GM19023 (cell line): ENCODE measurements around the gene GABRB1.
A peak's percentile ranks its signal among the peaks of the same experiment; 100 is the strongest.

ENCODE experiments used
- ATAC-seq: cut with Tn5 transposase; IDR thresholded peaks from one replicate; pipeline ENCODE4 v1.9.1; 2021; ENCODE audit warnings: mild to moderate bottlenecking, moderate library complexity; ENCODE audit not compliant: unreplicated experiment

The GABRB1 gene

DNA sequence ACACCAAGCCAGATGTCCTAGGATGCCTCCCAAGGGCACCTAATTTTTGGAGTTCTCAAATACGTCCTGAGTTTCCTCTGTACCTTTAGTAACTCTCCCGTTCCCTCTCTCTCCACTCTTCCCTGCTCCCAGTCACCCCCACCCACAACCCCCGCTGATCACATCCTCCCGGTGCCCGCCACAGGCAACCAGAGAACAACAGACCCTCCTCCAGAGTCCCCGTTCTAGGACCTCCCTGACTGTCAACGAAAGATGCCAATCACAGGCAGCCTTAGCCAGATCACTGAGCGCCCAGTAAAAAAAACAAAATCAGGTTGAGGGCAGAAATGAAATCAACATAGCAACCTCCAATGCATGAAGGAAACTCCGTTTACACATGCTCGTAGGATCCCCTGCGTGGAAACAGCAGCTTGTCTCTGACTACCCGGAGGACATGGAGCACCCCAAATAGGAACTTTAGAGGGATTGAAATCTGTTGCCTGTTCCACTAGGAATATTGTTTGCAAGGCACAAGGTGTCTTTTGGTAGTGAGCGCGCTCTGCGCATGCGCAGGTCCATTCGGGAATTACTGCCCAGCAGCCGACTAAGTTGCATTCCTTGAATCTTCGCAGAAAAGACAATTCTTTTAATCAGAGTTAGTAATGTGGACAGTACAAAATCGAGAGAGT, at the start of gene GABRB1:
GABRB1 (plus strand) TSS at position 557 of the 668 bp plus-strand sequence.
- no peak for ATAC-seq

DNA sequence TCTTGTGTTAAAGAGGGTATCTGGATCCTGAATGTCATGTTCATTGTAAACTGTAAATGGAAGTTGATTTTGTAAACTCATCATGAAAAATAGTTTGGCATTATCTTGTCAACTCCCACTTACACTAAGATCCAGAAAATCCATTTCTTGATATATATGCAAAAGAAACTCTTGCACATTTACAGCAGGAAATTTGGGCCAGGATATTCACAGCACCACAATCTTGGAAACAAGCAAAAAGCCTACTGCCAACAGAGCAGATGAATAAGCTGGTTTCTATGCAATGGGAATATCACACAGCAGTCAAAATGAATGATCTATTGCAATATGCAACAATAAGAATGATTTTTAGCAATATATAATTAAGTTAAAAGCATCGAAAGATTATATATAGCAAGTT, 46.6 kb upstream of the GABRB1 start:
- ATAC-seq = no peak

DNA sequence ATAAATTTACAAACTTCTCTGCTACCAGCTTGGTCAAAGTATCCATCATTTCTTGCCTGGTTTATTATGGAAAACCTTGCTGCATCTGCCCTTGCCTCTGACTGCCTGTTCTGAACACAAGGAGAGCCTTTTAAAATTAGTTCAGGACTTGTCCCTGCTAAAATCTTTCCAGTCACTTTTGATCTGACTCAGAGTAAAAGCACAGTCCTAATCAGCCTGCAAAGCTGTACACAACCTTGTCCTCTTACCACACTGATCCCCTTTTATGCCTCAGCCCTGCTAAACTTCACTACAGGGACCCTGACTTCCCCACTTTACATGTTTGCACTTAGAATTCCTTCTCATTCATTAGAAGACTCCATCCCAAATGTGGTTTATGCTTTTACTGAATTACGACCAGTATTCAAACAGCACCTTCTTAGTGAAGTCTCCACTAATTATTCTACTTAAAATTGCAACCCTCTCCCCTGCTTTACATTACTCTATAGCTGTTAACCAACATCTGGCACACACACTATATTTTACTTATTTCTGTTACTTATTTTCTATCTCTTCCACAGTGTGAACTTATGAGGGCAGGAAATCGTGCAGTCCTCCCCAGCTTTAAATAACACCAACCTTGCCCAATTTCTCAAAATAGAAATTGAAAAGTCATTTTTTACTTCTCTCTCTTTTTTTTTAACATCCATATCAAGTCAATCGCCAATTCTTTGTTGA, 44.3 kb upstream of the GABRB1 start:
- ATAC-seq = no peak

DNA sequence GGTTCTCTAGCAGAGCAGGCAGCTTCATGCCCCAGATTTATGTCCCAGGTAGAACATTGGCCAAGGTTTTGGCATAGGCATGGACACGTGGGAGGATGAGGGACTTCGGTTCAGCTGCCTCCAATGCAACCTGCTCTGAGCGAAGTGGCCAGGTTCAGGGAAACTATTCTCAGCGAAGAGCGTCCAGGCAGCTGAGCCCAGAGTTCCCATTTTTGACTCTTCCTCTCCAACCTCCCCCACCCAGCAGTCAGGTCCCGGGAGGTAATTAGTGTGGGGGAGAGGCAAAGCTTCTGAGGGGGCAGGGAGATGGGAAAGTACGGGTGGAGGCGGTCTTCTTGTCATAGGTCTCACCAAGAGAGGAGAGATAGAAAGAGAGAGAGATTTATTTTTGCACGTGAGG, 39.0 kb upstream of the GABRB1 start:
- ATAC-seq = no peak

DNA sequence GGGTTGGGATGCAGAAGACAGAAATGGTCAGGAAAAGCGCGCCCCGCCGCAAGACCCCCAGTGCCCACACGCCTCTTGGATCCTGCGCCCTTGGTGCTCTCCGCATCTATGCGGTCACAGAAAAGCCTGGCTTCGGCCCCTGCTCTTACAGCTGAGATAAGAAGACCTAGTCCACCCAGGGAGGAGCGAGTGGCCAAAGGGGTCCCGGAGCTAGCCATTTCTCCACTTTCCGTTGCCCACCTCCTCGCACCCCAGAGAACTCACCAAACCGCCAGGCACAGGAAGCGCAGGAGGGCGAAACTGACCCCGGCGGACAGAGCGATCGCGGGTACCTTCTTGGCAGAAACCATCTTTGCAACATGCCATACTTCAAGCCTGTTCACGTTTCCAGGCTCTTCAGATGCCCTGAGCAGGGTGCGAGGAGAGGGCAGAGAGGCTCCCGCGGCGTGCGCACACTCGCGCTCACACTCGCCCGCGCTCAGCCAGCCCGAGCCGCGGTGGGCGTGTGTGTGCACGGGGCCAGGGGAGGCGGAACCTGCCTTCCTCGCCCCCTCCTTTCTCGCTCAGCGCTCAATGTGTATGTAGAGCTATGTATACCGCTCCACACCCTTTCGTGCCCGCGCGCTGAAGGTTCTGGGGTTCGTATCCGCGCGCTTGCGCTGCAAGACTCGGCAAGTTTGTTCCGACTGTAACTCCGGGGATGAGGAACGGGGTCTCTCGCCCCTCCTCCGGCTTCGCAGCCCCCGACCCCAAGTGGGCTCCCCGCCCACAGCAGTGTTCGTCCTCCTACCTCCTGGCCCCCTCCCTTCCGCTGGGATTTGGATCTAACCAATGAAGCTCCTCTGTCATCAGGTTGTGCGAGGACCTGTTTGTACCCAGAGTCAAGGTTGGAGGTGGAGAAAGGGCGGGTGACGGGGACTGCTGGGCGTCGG, 38.0 kb upstream of the GABRB1 start, which contains the start of gene GABRA4:
GABRA4 (minus strand) TSS at position 507 of the 932 bp plus-strand sequence; CDS start at position 350, 157 bp downstream.
- peak; percentile 53 for ATAC-seq

DNA sequence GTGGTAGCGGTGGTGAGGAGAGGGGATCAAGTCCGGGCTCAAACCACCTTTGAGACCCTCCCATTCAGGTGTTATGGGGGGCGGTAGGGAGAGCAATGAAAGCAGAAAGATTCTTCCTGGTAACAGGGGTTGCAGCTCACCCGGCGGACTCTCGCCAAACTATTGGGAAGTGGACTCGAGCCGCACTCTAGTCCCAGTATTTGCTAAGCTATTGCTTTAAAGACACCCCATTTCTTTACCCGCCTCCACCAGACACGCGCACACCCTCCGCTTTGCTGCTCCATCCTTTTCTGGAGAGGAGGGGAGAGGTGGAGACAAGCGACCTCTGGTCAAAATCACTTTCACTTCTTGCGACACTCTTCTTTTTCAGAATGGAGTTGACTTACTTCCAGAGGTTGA, 37.4 kb upstream of the GABRB1 start:
- peak; percentile 35 for ATAC-seq

DNA sequence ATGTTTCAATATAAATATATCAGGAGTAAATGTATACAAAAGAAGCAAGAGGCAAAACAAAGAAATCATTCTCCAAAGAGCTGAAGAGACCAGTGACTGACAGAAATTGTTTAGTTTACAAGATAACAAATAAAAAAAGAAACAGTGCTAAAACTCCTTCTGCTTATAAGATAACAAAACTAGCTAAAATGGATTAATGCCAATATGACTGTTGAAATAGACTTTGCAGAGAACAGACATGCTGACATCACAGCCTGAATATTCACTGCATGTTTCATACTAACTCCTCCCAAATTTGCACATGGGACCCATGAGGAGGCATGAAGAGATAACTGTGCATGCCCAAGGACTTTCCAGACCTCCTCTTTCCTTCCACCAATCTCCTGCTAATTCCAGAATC, 31.8 kb upstream of the GABRB1 start:
- ATAC-seq = no peak

DNA sequence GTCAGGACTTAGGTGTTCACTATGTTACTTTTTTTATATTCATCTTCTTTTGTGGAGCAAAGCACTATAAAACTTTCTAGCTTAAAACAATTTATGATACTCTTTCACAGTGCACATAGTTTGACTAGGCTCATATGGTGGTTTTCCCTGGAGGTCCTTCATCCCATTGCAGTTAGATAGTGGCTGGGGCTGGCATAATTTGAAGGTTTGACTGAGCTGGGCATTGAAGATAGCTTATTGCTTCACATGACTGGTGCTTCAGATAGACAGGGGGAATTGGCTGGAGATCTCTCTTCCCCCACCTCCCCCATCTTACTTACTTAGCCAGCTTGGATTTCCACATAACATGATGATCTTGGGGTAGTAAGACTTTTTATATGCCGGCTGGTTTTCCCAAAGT, 31.0 kb upstream of the GABRB1 start:
- ATAC-seq = no peak

DNA sequence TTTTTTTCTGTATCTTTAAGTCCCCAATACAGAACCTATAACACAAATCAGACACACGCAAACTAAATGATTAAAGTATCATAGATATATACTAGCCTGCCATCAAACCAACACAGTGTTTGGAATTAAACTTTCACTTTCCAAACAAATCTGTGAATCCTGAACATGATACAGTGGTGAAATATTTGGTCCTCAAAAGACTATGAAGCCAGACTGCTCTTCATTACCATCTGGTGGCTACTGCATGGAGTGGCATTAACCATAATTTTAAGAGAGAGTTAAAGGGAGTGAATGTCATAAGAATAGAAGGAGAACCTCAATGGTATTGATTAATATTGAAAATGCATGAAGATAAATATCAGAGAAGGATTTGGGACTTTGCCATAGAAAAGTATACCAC, 28.8 kb upstream of the GABRB1 start:
- no peak for ATAC-seq

DNA sequence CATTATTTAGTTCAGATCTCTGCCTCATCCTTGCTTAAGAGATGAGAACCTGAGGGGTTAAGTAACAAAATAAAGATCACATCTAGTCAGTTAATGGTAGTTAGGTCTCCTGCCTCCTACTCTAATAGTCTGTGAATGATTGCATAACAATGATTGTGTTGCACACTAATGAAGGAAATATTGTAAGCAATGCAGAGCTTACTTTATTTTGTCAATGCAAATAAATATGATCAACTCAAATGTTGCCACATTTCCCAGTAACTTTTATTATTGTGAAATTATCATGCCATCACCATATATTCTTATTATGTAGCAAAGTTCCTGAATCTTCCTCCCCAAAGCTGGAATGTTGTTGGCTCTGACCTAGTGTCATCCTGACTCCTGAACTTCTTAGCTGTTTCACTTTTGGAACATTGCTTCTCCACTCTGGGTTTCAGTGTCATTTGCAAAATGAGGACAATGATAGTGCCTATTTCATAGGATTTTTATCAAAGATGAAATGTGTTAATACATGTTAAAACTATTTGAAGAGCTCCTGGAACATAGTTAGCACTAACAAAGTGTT, 20.9 kb upstream of the GABRB1 start:
- ATAC-seq = peak; percentile 19

DNA sequence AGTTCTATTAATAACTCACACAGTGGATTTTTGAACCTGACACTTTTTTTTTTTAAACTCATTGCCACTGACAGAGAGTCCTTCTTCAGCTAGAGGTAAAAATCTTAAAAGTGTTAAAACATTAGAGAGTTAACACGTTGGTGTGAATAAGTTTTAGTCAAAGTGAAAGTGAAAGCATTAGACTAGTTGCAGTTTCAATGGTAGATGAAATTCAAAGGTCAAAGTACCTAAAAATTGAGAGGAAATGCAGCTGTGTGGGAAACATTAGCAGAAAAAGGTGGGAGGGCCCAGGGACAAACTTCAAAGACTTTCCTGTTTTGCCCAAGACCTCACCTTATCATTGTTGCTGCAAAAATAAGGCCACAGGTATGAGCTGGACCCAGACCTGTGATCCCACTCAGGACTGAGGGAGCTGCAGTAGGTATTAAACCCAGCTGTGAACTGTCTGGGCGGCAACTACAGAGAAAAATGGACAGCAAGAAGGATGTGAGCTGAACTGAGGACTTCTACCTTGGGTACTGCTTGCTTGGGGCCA, 20.4 kb upstream of the GABRB1 start:
- peak; percentile 90 for ATAC-seq

DNA sequence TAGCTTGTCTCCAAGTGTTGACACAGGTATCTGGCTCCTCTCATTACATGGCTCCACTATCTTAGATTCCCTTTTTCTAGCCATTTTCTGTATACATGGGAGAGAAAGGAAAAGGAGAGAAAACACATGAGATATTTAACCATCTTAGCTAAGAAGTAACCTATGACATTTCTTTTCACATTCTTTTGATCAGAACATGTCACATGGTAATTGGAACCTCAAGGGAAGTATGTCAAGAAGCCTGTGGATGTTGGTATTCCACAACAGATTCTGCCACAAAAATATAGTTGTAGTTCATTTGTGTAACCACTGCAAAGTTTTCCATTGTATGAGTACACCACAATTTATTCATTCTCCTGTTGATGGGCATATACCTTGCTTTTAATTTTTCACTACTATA, 18.7 kb upstream of the GABRB1 start:
- ATAC-seq = no peak

DNA sequence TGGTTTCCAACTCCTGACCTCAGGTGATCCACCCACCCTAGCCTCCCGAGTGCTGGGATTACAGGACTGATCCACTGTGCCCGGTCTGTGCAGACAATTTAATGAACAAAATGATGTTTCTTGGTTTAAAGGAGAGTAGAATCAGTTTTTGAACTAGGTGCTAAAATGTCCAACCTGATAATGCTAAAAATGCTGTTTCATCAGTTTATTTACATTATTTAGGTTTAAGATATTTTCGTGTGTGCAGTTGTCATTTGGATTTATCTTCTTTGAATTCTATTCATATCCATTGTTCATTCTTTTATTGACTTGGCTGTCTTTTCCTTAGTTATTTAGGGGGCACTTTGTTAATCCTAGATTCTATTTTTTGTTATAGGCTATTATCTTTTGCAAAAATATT, 18.0 kb upstream of the GABRB1 start:
- no peak for ATAC-seq

DNA sequence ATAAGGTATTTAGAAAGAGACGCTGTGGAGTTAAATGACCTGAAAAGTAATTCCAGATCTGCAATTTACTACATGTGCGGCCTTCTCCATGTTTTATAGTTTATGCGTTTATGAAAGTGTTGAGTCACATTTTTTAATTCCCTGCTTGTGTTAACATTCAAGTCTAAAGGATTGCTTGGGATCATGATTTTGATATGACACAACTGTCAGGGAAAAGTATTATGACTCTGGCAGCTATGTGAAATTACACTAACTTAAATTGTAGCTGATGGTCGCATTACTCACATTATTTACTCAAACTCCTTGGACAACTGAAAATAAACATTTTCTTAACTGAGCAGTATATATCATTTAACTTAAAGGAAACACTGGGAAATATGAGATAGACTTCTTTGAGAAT, 14.3 kb upstream of the GABRB1 start:
- no peak for ATAC-seq

DNA sequence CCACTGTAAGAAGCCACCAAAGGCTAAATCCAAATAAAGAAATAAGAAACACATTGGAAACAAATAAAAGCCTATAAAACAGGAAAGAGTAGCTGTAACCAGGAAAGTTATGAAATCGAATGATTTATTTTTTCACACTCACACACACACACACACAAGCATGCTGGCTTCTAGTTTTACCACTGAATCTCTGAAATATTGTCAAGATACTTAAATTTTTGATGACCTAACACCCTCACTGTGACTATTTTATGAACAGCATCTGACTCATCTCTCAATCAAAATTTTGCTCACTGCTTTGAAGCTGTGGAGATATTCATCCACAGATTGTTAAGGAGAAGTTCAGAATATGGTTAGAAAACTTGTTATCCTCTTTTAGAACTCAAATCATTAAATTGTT, 13.9 kb upstream of the GABRB1 start:
- ATAC-seq = no peak

DNA sequence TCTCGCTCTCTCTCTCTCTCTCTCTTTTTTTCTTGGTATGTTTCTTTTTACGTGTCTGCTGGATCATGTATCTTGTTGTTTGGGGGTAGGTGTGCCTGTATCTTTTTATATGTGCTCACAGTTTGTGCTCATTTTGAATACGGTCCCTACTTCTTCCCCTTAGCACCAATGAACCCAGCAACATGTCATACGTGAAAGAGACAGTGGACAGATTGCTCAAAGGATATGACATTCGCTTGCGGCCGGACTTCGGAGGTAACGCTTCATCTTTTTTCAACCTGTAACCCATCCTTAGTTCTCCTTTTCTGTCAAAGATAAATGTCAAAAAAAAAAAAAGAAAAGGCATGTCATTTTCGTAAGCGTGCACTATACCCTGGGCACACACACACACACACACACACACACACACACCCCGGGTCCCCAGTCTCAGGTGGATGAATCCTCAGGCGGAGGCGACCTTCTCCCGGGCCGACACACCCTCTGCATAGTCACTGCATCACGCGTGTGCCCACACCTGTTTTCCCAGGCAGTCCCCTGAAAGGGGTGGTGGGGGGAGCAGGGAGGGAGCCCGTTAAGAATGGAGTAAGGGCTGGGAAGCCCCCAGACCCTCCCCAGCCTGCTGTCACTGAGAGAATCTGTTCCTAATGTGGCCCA, 511 bp downstream of the GABRB1 start:
- no peak for ATAC-seq

DNA sequence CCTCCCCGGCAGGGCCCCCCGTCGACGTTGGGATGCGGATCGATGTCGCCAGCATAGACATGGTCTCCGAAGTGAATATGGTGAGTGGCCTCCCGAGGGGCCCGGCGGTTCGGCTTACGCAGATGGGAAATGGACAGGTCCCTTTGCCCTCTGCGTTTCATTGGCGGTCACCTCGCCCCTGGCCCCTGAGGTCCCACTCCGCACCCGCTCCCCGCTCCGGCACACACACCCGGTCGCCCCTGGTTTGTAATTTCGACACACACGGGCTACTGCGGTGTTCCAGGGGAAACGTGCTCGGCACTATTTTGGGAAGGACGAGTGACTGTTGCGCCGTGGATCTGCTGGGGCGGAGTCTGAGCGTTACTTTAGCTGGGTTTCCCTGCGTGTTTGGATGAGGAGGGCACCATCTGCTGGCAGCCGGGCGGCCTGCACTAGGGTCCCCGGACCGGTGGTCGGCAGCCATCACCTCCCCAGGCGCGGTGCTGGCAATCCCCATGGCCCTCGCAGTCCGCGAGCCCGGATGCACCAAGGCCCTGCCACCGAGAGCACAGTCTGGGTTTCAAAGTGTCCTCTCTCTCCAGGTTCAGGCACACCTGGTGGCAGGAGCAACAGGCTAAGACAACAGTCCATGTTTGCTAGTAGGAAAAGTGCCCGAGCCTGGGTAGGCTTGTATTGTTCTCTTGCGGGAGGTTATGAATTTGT, 1.2 kb downstream of the GABRB1 start:
- ATAC-seq = peak; percentile 96

DNA sequence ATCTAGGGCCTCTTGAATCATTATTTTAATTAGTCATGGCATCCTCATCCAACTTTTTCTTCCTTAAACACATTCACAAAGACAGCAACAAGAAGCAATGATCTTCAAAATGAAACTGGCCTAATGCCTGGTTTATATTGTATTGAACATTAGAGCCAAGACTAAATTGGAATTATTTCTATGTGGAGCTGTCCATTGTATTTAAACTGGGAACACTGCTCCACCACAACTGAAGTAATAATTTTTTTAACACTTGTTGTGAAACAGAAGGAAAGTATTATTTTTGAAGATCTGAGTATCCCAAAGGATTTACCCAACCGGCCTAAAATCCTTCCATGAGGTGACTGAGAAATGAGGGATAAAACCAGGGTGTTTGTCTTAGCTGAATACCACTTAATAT, 6.9 kb downstream of the GABRB1 start:
- ATAC-seq = no peak

DNA sequence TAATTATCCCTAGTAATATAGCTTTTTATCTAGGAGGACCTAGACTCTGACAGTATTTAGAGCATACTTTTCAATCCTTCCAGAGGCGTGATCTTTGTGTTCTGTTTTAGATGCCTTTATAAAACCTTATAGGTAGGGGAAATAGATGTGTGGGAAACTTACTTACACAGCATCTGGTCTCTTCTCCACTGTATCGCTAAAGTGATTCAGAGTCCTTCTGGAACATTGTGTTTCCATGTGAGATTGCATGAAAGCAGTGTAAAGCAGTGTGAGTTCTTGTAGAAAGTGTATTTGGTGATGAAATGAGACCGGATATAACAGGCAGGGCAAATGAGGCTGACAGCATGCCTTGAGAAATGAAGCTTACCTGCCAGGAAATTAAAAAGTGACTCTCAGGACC, 9.5 kb downstream of the GABRB1 start:
- no peak for ATAC-seq

DNA sequence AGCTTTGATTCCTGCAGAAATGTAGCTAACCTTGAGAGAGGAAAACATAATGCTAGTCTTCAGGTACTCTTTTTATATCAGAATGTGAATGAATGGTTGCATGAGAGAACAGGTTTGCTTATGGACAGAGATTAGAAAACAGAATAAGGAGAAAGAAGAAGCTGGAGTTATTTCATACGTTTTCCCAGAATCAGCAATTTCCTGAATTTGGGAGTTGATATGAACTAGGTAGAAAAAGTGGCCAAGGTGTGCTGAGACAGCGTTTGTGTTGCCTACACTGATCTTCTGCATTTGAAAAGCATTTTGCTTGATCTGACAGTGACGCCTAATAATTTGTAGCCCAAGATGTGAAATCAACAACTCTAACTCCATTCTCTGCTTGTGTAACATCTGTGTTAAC, 12.5 kb downstream of the GABRB1 start:
- ATAC-seq = no peak
